EL (cell line): ENCODE data around the gene ZNF624.
A peak's percentile ranks its signal among the peaks of the same experiment; 100 is the strongest.

Experiments used
- DNase-seq: peaks from one replicate; pipeline ENCODE4 v3.0.0-alpha.2; 2016

The ZNF624 gene

GRCh38 chr17:16589097-16589969 lies 64.3 kb downstream of the ZNF624 start:
- peak; percentile 88 for DNase-seq

- no peak for DNase-seq
These were observed 67.9 kb downstream of the ZNF624 start for GRCh38 chr17:16585796-16586195.

- peak; percentile 91 for DNase-seq
These were observed 69.2 kb downstream of the ZNF624 start for GRCh38 chr17:16584273-16584995.

- DNase-seq: no peak
These were observed 69.9 kb downstream of the ZNF624 start for GRCh38 chr17:16583781-16584180.

- DNase-seq: no peak
These were observed 80.2 kb downstream of the ZNF624 start for GRCh38 chr17:16573466-16573865.
